GM12878 (cell line): Measurements from ENCODE around the gene MEF2C. TPM values are rescaled to one million over a fixed set of nuclear protein-coding genes. Genes with fewer than 3 reads are reported as not detected.

Experiments
- ATAC-seq: fragments of 200-7000 bp; cut with Tn5 transposase; 3 replicates; pipeline ENCODE4 v1.9.1; 2020; ENCODE audit warnings: mild to moderate bottlenecking, moderate library complexity
- BruUV-seq: library from RNA; stranded (reverse); fragments of 400-500 nt; replicated peaks from 2 replicates; lab custom pipeline; 2021; lab: Mats Ljungman, UMichigan
- CTCF ChIA-PET: fragments of 300-600 bp; sonication (Branson Sonifier 250); formaldehyde crosslinking; extraction: SDS; loops from one replicate; lab custom pipeline; 2021; ENCODE audit warnings: inconsistent platforms; lab: Yijun Ruan, JAX
- POLR2A ChIA-PET: fragments of 350-600 bp; formaldehyde crosslinking; extraction: SDS; loops from one replicate; lab custom pipeline; 2021; ENCODE audit warnings: inconsistent platforms; lab: Charles Lee
- RAD21 ChIA-PET: fragments of 300-600 bp; sonication (Branson Sonifier 250); formaldehyde crosslinking; loops from one replicate; lab custom pipeline; 2023; ENCODE audit warnings: antibody characterized with exemption; ENCODE audit not compliant: unreplicated experiment; lab: Charles Lee
- SMC1A ChIA-PET: fragments of 300-600 bp; sonication (Branson Sonifier 250); formaldehyde crosslinking; loops from one replicate; lab custom pipeline; 2023; ENCODE audit not compliant: unreplicated experiment, uncharacterized antibody; lab: Charles Lee
- DNase-seq: peaks from one replicate; pipeline ENCODE4 v3.0.0-alpha.2; 2011; ENCODE audit warnings: low read depth, low spot score
- FAIRE-seq: peaks from 3 replicates; lab custom pipeline; 2011; peaks lifted over from hg19 to GRCh38; lab: Jason Lieb, UNC
- H2AFZ ChIP-seq: 2 replicates; pipeline ENCODE4 v1.6.0; 2011; ENCODE audit warnings: low read depth, low read length, control low read depth; ENCODE audit not compliant: control insufficient read depth
- H3K27ac ChIP-seq: 2 replicates; pipeline ENCODE4 v1.5.1; 2011; ENCODE audit warnings: control low read depth; ENCODE audit not compliant: control insufficient read depth, insufficient read depth
- H3K27me3 ChIP-seq, 2 experiments: replicated peaks in 1 of 2; 2 replicates each; pipeline versions ENCODE4 v1.6.0 to v1.6.1; 2011; ENCODE audit warnings: low read length in 1 of 2; ENCODE audit not compliant: control insufficient read depth in 2 of 2, insufficient read depth in 2 of 2
- H3K36me3 ChIP-seq, 2 experiments: 2 replicates each; pipeline ENCODE4 v1.5.1; 2011; ENCODE audit warnings: low read length in 1 of 2; ENCODE audit not compliant: control insufficient read depth in 2 of 2, insufficient read depth in 2 of 2
- H3K4me1 ChIP-seq: 2 replicates; pipeline ENCODE4 v1.6.1; 2011; ENCODE audit warnings: mild to moderate bottlenecking, low read length, moderate library complexity, mixed read lengths; ENCODE audit not compliant: control insufficient read depth, insufficient read depth
- H3K4me2 ChIP-seq: 2 replicates; pipeline ENCODE4 v1.6.0; 2011; ENCODE audit warnings: control low read depth; ENCODE audit not compliant: control insufficient read depth, insufficient read depth
- H3K4me3 ChIP-seq: fragments of 200-600 bp; sonication (generic); 2 replicates; pipeline ENCODE4 v1.5.1; 2016
- H3K79me2 ChIP-seq: 2 replicates; pipeline ENCODE4 v1.6.0; 2011; ENCODE audit warnings: low read length; ENCODE audit not compliant: control insufficient read depth, insufficient read depth
- H3K9ac ChIP-seq: 2 replicates; pipeline ENCODE4 v1.8.0; 2011; ENCODE audit warnings: low read length, control low read depth, mixed read lengths; ENCODE audit not compliant: control insufficient read depth, insufficient read depth
- H3K9me3 ChIP-seq: replicated peaks from 3 replicates; pipeline ENCODE4 v1.5.1; 2011; ENCODE audit warnings: mild to moderate bottlenecking, low read length; ENCODE audit not compliant: control insufficient read depth, insufficient read depth
- H4K20me1 ChIP-seq: 2 replicates; pipeline ENCODE4 v1.6.0; 2011; ENCODE audit not compliant: control insufficient read depth, insufficient read depth
- E2F8 ChIP-seq: fragments of 450-650 bp; IDR thresholded peaks from 2 replicates; pipeline ENCODE4 v1.6.1; 2018; ENCODE audit warnings: mild to moderate bottlenecking, low read depth, moderate library complexity; ENCODE audit not compliant: partially characterized antibody
- NFYA ChIP-seq: IDR thresholded peaks from 2 replicates; pipeline ENCODE4 v1.6.1; 2011; ENCODE audit warnings: low read depth, mild to moderate bottlenecking, low read length, improper control_type of control experiment, borderline replicate concordance
- ZNF274 ChIP-seq: IDR thresholded peaks from one replicate; pipeline ENCODE4 v1.8.0; 2011; ENCODE audit not compliant: insufficient read length, insufficient read depth
- WGBS: methylation state at CpG from one replicate; pipeline ENCODE4 v1.1.6; 2016; ENCODE audit warnings: low lambda C conversion rate; ENCODE audit not compliant: insufficient replicate concordance, insufficient coverage; ENCODE audit errors: missing lambda C conversion rate; 5-methylcytosine and 5-hydroxymethylcytosine counted together
- in situ Hi-C: fragments of 300-500 bp; cut with MboI; formaldehyde crosslinking; loops from 9 replicates; pipeline ENCODE4 v1.14.3; 2018; ENCODE audit warnings: mixed read lengths
- intact Hi-C: fragments of 100-400 bp; cut with micrococcal nuclease; formaldehyde crosslinking; loops from one replicate; pipeline ENCODE4 v1.14.2; 2022; ENCODE audit not compliant: unreplicated experiment
- polyA plus RNA-seq, 11 experiments: library from polyadenylated mRNA; depleted of rRNA in 4 of 11; unstranded in 6 of 11; stranded (reverse) in 5 of 11; fragments of >200 nt; fragmentation: Nextera tagmentation in 4 of 11; fragmentation: Illumina TruSeq in 1 of 11; extraction: Ambion mirVana in 4 of 11; extraction: Trizol in 1 of 11; gene quantifications; 1 replicate in 1 of 11; 2 replicates in 10 of 11; pipeline versions ENCODE4 v1.2.1 to v1.2.3, GENCODE V29; 2011 to 2016; ENCODE audit warnings: inconsistent platforms in 2 of 11, missing spikeins in 2 of 11, low read depth in 1 of 11
- total RNA-seq, 4 experiments: library from RNA; depleted of rRNA in 3 of 4; stranded (reverse); fragments of >200 nt in 3 of 4; fragmentation: Illumina TruSeq in 1 of 4; extraction: Trizol in 1 of 4; gene quantifications; 2 replicates each; pipeline versions ENCODE4 v1.2.1 to v1.2.3, GENCODE V29; 2013 to 2021

Gene MEF2C
- total and polyA plus RNA-seq, 10 of the 15 experiments (the other 5 are each of a cell fraction or from before 2014, with no cell fraction given), result 104 to 225 (median 180) TPM

GRCh38 chr5:88772831-88773230 is 110.2 kb downstream of the MEF2C start (continued):
- no peak for TF ChIP-seq E2F8
- no peak for TF ChIP-seq ZNF274

- TF ChIP-seq NFYA, result no peak
- TF ChIP-seq, all 136 proteins: peak for 0
- H3K4me1 ChIP-seq, result 0 out of 2 replicates have a peak, but pooled peaks cover 3% of the 10 kb centered on the region
- ChIA-PET CTCF (interaction anchor here (3.8 kb wide), 1 partner anchor 43 kb away, joined by 19 read pairs; no protein-coding TSS in a partner anchor), POLR2A (no interaction called here), SMC1A (interaction anchor here (1.4 kb wide), 1 partner anchor 9 kb away, joined by 3 read pairs; no protein-coding TSS in a partner anchor), RAD21 (interaction anchor here (0.7 kb wide), 1 partner anchor 49 kb away, joined by 3 read pairs; no protein-coding TSS in a partner anchor)
- no peak overlapping the region for H3K27ac ChIP-seq
- peaks cover 40% of the 10 kb centered on the region for H3K79me2 ChIP-seq
- no peak overlapping the region for H3K4me2 ChIP-seq
- in situ Hi-C loops (no loop called here), intact Hi-C loops (no loop called here)
- no peaks in the 10 kb centered on the region for H3K27me3 ChIP-seq
- DNase-seq, result no peak
- no TSS peak for BruUV-seq
- H3K36me3 ChIP-seq, result peaks cover 9 to 51% of the 10 kb centered on the region in 2 experiments
- H3K9ac ChIP-seq, result no peak overlapping the region
- H3K9me3 ChIP-seq, result peaks cover 30% of the 10 kb centered on the region
- no peaks in the 10 kb centered on the region for H4K20me1 ChIP-seq
- 100% methylated on average over 3 of the region's 3 CpGs for WGBS
- no peak overlapping the region for H3K4me3 ChIP-seq
- H2AFZ ChIP-seq, result no peak overlapping the region
- no peak for ATAC-seq
- no peak for FAIRE-seq
These were observed 110.9 kb downstream of the MEF2C start for GRCh38 chr5:88772047-88772446.
